GM06990 (cell line): ENCODE data around the gene ZNF534.

ENCODE experiments used
- DNase-seq: peaks from one replicate; pipeline ENCODE4 v3.0.0-alpha.2; 2011; ENCODE audit not compliant: insufficient read length; ENCODE audit errors: extremely low read depth
- H3K27me3 ChIP-seq: replicated peaks from 2 replicates; pipeline ENCODE4 v1.6.0; 2011; ENCODE audit warnings: low read length; ENCODE audit not compliant: control insufficient read depth, insufficient read depth
- H3K36me3 ChIP-seq: 2 replicates; pipeline ENCODE4 v1.5.1; 2011; ENCODE audit warnings: low read length; ENCODE audit not compliant: control insufficient read depth, insufficient read depth
- H3K4me3 ChIP-seq: replicated peaks from 2 replicates; pipeline ENCODE4 v1.5.1; 2011; ENCODE audit warnings: low read depth, mild to moderate bottlenecking, control low read depth, low read length
- CTCF ChIP-seq: IDR thresholded peaks from 2 replicates; pipeline ENCODE4 v1.5.1; 2011; ENCODE audit warnings: low read length, control low read depth, mild to moderate bottlenecking, inconsistent platforms; ENCODE audit not compliant: insufficient read depth, poor library complexity, severe bottlenecking

ZNF534 gene

GRCh38 chr19:52415711-52416110, 13.2 kb upstream of the ZNF534 start:
- no peaks in the 10 kb centered on the region for H3K36me3 ChIP-seq
- no peak overlapping the region for H3K4me3 ChIP-seq
- no peaks in the 10 kb centered on the region for H3K27me3 ChIP-seq
- DNase-seq, result no peak
- TF ChIP-seq CTCF, result no peak

- Histone ChIP-seq H3K27me3 (no peaks in the 10 kb centered on the region), H3K4me3 (no peak overlapping the region), H3K36me3 (no peaks in the 10 kb centered on the region)
- TF ChIP-seq CTCF, result no peak
- DNase-seq, result no peak
Observed at GRCh38 chr19:52442179-52442578, 13.2 kb downstream of the ZNF534 start.

GRCh38 chr19:52444506-52444905, 15.6 kb downstream of the ZNF534 start:
- Histone ChIP-seq H3K4me3 (no peak overlapping the region), H3K27me3 (no peaks in the 10 kb centered on the region), H3K36me3 (no peaks in the 10 kb centered on the region)
- DNase-seq, result no peak
- TF ChIP-seq CTCF, result no peak

GRCh38 chr19:52451241-52451640, 22.3 kb downstream of the ZNF534 start:
- H3K27me3 ChIP-seq, result no peaks in the 10 kb centered on the region
- DNase-seq, result no peak
- TF ChIP-seq CTCF, result no peak
- H3K4me3 ChIP-seq, result no peak overlapping the region
- no peaks in the 10 kb centered on the region for H3K36me3 ChIP-seq

GRCh38 chr19:52453324-52454094, 24.6 kb downstream of the ZNF534 start, which contains the start of gene ZNF578:
ZNF578 (plus strand) TSS chr19:52453553; CDS start chr19:52501846, 48,293 bp downstream.
- Histone ChIP-seq H3K36me3 (no peaks in the 10 kb centered on the region), H3K4me3 (no peak within 1 kb of the TSS), H3K27me3 (no peaks in the 10 kb centered on the region)
- no peak for DNase-seq
- no peak for TF ChIP-seq CTCF
